ENCODE results near the gene MAGI3. TPM values are rescaled to one million over a fixed set of nuclear protein-coding genes. Genes with fewer than 3 reads are reported as not detected.

MAGI3 gene
- total RNA-seq, 1 donor from 2014 or later = 70.5 TPM

- no peaks in the 10 kb centered on the region for H3K4me1 ChIP-seq
- ATAC-seq (no peak), DNase-seq (no peak)
- H3K4me3 ChIP-seq = no peak overlapping the region
- H3K27me3 ChIP-seq = no peaks in the 10 kb centered on the region
- no peak for TF ChIP-seq CTCF (IDR thresholded peaks at IDR 0.05)
- no peak overlapping the region for H3K27ac ChIP-seq
- no peaks in the 10 kb centered on the region for H3K9me3 ChIP-seq
- no peaks in the 10 kb centered on the region for H3K36me3 ChIP-seq
- intact Hi-C loops (cut with DNase I) = no loop called here
These were observed 42.9 kb downstream of the MAGI3 start for GRCh38 chr1:113433184-113433583.

GRCh38 chr1:113434081-113434873 lies 44.0 kb downstream of the MAGI3 start:
- H3K27ac ChIP-seq = no peak overlapping the region
- peak; percentile 56 for ATAC-seq
- TF ChIP-seq CTCF (IDR thresholded peaks at IDR 0.05) = no peak
- H3K4me3 ChIP-seq = no peak overlapping the region
- no peaks in the 10 kb centered on the region for H3K27me3 ChIP-seq
- no peaks in the 10 kb centered on the region for H3K9me3 ChIP-seq
- no peaks in the 10 kb centered on the region for H3K36me3 ChIP-seq
- intact Hi-C loops (cut with DNase I) = no loop called here
- H3K4me1 ChIP-seq = no peaks in the 10 kb centered on the region
- DNase-seq = no peak

- H3K27ac ChIP-seq = no peak overlapping the region
- no peak for ATAC-seq
These were observed 44.5 kb downstream of the MAGI3 start for GRCh38 chr1:113434874-113435175.

GRCh38 chr1:113437554-113438341 lies 47.4 kb downstream of the MAGI3 start:
- DNase-seq (no peak), ATAC-seq (no peak)
- H3K9me3 ChIP-seq = no peaks in the 10 kb centered on the region
- no peak for TF ChIP-seq CTCF (IDR thresholded peaks at IDR 0.05)
- H3K27me3 ChIP-seq = no peaks in the 10 kb centered on the region
- H3K4me3 ChIP-seq = no peak overlapping the region
- intact Hi-C loops (cut with DNase I) = no loop called here
- H3K4me1 ChIP-seq = no peaks in the 10 kb centered on the region
- no peak overlapping the region for H3K27ac ChIP-seq
- no peaks in the 10 kb centered on the region for H3K36me3 ChIP-seq

More at GRCh38 chr1:113434874-113435175, 44.5 kb downstream of the MAGI3 start:
- Histone ChIP-seq H3K36me3 (no peaks in the 10 kb centered on the region), H3K4me3 (no peak overlapping the region), H3K9me3 (no peaks in the 10 kb centered on the region), H3K4me1 (no peaks in the 10 kb centered on the region), H3K27me3 (no peaks in the 10 kb centered on the region)
- DNase-seq = no peak
- intact Hi-C loops (cut with DNase I) = no loop called here
- no peak for TF ChIP-seq CTCF (IDR thresholded peaks at IDR 0.05)

- intact Hi-C loops (cut with DNase I) = no loop called here
- no peak for ATAC-seq
These were observed 48.4 kb downstream of the MAGI3 start for GRCh38 chr1:113438505-113439276.

More at GRCh38 chr1:113438505-113439276, 48.4 kb downstream of the MAGI3 start:
- H3K36me3 ChIP-seq = no peaks in the 10 kb centered on the region
- TF ChIP-seq CTCF (IDR thresholded peaks at IDR 0.05) = no peak
- no peak overlapping the region for H3K4me3 ChIP-seq
- no peaks in the 10 kb centered on the region for H3K9me3 ChIP-seq
- H3K4me1 ChIP-seq = no peaks in the 10 kb centered on the region
- H3K27ac ChIP-seq = no peak overlapping the region
- H3K27me3 ChIP-seq = no peaks in the 10 kb centered on the region
- no peak for DNase-seq
